Fibroblast of upper back skin (primary cell): Measurements from ENCODE around the gene SP3.
"Not testable (repeated sequence)": the region's sequence is repeated elsewhere in the genome, so short reads cannot be mapped to it uniquely, and the experiment has no call there.

Experiments used
- DNase-seq: peaks from one replicate; pipeline ENCODE4 v3.0.0-alpha.2; 2013

SP3 gene

DNA sequence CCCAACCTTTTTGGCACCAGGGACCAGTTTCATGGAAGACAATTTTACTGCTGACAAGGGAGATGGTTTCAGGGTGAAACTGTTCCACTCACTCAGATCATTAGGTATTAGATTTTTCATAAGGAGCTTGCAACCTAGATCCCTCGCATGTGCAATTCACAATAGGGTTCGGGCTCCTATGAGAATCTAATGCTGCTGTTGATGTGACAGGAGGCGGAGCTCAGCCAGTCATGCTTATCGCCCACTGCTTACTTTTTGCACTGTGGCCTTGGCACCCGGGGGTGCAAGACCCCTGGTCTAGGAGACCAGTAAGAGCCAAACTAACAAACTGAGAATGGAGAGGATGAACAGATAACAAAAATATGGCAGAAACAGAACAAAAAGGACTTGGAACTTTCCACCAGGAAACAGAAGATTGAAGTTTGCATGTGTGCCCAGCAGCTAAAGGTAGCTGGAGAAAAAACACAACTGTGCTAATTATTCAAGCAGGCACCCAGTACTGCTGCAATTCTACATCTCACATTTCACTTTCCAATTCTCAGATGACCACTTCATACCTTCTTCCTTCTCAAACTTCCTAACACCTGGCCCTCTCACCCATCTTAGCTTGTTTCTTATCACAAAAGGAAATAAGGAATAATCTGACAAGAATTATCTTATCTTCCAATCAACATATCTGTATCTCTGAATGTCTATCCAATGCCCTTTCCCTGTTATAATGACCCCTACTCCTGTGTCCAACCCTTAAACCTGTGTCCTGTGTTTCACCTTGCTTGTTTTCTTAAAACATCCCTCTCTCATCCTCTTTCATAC, 24.8 kb downstream of the SP3 start:
- no peak for DNase-seq

DNA sequence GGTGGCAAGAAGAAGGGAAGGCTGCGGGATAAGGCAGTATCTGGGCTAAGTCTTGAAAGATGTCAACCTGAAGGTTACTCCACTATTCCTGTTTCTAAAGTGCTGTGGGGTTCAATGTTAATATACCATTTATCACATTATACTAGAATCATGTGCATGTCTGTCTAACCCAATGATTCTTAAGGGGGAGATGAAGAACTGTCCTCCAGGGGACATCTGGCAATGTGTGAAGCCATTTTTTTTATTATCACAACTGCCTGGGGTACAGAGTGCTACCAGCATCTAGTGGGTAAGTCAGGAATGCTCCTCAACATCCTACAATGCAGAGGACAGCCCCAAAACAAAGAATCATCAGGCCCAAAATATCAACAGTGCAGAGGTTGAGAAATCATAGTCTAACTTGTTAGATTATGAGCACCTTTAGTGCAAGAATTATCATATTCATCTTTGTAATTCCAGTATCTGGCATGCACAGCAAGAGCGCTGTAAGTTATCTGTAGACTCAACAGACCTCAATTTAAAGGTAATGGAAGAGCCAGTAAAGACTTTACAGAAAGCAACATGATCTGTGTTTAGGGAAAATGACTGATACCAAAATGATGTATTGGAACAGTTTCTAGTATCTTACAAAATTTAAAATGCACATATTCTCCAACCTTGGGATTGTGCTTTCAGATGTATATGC, 26.3 kb downstream of the SP3 start:
- no peak for DNase-seq

DNA sequence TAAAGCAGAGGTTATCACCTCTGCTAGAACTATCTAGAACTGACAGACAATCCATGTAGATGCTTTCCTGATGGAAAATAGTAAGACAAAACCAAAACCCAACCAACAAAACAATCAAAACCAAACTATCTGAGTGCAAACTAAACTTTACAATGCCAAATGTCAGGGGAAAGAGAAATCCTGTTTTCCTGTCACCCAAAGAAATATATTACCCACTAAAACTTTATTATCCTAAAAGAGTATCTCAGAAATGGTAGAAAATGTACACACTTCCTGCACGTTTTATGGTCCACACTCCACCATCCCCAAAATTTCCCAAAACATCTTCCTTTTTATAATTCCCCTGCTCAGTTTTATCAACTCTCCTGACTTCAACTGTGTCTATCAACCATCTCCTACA, 29.9 kb downstream of the SP3 start:
- no peak for DNase-seq

DNA sequence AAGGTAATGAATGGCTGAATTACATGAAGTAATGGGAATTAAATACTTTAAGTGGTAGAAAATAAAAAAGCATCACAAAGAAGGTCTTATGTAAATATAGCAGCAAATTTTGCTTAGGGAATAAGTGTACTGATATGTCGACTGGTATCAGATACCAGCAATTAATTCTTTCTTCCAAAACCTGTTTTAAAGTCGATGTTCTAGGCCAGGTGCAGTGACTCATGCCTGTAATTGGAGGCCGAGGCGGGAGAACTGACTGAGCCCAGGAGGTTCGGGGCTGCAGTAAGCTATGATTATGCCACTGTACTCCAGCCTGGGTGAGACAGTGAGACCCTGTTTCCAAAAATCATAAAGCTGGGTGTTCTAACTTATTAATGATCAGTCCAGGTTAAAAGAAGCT, 30.3 kb downstream of the SP3 start:
- no peak for DNase-seq

DNA sequence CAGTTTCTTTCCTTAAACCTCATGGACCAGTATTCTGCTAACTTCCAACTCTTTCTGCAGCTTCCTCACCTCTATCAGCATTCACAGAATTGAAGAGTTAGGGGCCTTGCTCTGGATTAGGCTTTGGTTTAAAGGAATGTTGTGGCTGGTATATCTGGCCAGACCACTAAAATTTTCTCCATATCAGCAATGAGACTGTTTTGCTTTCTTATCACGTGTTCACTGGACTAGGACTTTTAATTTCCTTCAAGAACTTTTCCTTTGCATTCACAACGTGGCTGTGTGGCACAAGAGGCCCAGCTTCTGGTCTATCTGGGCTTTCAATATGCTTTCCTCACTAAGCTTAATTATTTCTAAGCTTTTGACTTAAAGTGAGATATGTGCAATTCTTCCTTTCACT, 33.4 kb downstream of the SP3 start:
- no peak for DNase-seq

DNA sequence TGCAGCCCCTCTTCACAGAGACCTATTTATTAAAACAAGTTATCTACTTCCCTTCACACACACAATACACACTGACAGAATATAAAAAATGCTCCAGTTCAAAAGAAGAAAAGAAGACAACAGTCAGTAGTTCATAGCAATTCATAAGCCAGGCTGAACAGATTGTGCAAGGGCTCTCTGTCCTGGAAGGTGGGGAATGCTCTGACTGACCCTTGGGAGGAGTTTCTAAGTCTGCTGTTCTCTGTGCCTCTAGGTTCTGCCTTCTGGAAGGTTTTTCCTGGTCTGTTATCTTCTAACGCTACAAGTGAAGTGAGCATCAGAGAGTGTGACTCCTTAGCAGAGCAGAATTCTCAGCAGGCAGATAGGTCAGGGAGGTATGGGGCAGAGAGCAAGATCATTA, 35.7 kb downstream of the SP3 start:
- DNase-seq: no peak

DNA sequence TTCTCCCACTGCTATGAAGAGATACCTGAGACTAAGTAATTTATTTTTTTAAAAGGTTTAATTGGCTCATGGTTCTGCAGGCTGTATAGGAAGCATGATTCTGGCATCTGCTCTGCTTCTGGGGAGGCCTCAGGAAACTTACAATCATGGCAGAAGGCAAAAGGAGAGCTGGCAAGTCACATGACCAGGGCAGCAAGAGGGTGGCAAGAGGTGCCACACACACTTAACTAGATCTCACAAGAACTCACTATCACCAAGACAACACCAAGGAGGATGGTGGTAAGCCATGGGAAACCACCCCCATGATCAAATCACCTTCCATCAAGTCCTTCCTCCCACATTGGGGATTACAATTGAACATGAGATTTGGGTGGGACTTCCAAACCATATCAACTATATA, 38.3 kb downstream of the SP3 start:
- no peak for DNase-seq

DNA sequence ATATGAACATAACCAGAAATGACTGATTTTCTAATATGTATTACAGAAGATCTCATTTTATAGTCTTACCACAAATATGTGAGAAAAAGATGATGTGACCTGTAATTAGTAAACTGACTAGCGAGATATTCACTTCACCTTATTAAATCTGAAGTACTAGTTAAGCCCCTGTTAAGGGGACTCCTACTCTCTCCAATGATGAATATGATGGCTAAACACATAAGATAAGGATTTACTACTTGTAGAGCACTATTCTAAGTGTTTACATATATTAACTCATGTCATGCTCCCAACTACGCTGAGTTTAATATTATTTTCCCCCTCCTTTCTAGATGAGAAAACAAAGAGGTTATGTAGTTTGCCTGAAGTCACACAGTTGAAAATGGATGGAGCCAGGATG, 40.9 kb downstream of the SP3 start:
- no peak for DNase-seq

DNA sequence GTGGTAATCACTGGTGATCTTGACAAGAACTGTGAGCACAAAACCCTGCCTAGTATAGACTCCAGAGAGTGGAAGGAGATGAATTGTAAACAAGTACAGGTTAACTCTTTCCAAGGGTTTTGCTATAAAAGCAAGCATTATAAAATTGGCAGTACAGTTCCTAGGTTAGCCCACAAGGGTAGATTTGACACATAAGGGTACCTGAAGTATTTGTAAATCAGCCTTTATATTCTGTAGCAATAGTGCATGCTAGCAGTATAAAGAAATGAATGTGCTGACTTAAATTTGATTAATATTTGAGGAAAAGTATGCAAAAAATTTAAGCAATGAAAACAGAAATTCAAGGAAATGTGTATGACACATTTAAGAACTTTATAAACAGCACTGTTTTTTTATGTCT, 42.4 kb downstream of the SP3 start:
- DNase-seq: peak; percentile 44

DNA sequence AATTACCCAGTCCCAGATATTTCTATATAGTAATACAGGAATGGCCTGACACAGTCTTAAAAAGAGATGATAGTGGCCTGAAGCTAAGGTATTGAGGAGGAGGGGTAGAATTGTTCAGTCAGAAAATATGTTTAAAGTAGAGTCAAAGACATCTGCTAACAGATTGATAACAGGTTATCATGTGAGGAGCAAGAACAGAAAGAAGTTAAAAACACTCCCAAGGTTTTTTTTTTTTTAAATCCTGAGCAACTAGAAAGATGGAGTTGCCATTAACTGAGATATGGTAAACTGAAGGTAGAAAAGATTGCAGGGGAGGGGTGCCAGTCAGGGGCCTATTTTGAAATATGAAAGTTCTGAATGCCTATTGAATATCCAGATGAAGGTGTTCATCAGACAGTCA, 43.1 kb downstream of the SP3 start:
- DNase-seq: no peak

DNA sequence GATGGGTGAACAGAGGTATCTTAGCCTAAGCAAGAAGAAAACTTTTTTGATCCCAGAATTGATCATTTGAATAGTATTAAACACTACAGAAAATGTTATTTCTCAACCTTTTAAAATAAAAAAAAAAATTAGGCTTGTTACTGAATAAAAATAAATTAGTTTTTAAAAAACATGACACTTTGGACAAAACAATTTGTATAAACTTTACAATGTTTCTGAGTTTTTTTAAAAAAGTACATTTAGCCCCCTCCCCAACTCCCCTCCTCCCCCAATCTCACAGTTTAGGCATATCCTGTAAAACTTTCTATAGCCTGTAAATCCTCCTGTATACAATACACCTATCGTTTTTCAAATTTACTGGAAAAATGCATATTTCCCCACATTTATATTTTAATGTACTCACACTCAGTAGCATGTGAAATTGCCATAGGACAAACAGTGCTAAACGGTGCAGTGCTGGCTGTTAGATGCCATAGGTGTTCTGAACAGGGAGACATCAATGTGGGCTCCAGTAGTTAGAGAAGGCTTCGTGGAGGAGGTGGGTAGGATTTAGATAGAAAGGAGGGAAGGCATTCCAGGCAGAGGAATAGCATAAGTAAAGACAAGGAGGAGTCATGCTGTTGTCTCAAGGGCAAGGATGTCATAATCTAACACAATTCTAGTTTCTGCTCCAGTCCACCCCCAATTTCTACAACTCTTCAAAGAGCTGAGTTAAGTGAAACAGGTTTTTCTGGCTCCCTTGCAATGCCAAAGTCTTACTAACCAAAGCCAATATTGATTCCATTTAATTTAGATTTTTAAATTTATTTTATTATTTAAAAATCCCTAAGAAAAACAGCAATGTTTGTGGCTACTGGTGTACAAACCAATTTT, 50.9 kb downstream of the SP3 start:
- DNase-seq: no peak

DNA sequence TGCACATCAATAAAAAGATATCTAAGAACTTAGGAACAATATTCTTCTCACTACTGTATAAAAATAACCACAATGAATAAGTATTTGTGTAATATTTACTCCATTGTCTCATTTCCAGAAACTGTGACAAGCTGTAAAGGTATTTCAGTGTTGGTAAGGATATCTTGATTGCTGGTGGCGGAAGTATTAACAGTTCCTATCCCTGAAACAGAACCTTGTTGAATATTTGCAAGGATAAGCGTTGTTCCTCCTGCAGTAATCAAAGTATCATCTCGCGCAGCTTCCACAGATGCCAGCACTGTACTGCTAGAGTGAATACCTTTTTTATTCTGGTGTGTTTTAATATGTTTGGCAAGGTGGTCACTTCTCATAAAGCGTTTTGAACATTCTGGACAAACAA, 55.3 kb downstream of the SP3 start:
- peak; percentile 10 for DNase-seq

DNA sequence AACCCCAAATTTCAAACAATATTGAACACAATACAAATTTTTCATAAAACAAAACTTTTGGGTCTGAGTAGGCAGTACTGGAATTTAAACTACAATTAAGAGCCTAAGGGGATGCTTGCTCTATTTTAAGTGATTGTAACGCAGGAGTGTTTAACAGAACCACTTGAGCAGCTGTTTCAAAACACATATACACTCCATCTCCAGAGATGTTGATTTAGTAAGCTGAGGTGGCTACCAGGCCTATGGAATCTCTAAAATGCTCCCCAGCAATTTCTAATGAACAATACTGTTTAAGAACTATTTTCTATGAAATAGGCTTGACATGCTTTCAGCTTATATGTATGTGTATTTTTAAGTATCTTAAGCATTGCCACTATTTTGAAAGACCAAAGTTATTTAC, 58.5 kb downstream of the SP3 start:
- no peak for DNase-seq

DNA sequence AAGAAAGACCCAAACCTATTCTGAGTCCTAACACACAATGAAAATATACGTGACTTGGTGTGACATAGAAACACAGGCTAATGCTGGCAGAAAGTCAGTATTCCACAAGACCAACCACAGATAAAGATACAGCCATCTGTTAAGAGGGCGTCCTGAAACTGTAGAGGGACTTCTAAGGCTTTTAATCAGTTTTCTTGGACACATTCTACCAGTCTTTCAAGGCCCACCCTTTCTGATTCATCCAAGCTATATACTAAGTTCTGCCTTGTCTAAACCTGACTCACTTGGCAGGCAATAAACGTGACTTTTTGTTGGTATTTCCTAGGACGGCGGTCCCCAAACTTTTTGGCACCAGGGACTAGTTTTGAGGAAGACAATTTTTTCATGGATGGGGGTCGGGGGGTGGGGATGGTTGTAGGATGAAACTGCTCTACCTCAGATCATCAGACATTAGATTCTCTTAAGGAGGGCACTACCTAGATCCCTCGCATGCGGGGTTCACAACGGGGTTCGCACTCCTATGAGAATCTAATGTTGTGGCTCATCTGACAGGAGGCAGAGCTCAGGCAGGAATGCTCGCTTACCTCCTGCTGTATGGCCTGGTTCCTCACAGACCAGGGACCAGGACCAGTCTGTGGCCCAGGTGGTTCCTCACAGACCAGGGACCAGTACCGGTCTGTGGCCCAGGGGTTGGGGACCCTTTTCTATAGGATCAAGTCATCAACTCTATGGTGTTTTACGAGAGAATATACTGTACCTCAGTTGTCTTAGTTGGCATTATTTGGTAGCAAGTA, 61.4 kb downstream of the SP3 start:
- DNase-seq: peak; percentile 11

DNA sequence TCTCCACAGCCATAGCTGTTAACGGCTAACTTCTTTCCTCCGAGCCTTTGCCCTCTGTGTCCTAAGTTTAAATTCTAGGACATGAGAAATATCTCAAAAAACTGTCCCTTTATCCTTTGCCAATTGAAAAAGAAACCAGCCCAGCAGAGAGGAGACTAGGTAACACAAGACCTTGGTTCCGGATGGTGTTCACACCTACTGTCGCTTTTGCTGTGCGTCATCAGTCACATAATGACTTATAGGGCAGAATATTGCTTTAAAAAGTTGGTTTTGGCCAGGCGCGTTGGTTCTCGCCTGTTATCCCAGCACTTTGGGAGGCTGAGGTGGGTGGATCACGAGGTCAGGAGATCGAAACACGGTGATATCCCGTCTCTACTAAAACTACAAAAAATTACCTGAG, 66.2 kb downstream of the SP3 start:
- no peak for DNase-seq

DNA sequence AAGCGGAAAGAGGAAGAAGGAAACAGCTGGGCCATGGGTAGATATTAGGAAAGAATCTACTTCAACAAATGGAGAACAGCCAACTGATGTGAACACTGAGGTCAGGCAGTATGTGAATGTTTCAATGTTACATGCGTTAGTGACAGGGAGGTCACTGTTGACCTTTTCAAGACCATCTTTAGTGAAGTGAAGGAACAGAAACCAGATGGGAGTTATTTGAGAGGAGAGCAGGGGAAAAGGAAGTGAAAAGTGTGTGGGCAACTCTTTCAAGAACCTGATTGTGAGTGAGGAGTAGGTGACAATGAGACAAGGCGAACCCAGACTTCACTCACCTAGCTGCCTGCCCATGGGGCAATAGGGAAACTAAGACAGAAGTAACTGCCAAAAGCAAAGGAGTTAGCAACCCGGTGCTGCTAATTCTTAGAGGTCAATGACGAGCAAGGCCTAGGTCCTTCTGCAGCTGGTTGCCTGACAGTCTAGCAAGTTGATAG, 67.0 kb downstream of the SP3 start:
- no peak for DNase-seq

DNA sequence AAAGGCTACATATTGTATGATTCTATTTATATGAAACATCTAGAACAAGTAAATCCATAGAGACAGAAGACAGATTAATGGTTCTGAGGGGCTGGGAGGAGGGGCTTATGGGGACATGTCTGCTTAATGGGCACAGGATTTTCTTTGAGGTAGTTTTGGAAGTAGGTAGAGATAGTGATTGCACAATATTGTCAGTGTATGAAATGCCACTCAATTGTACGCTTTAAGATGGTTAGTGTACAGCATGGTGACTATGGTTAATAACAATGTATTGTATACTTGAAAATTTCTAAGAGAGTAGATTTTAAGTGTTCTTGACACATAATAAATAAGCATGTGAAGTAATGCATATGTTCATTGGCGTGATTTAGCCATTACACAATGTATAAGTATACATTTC, 68.4 kb downstream of the SP3 start:
- DNase-seq: no peak

DNA sequence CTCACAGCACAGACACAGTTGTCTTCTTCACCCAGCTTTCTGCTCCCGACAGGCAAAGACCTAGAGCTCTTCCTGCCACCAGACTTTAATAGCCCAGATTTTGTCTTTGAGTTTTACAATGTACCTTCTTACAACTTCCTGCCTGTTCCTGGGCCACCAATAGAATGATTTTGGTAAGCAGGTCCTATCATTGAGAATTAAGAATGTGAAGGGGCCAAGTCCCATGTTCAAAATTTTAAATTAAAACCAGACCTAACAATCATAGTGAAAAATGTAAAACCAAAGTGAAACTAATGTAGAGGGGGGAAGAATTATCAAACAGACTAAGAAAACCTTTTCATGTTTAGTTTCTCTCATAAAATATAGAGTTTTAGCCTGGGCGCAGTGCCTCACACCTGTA, 72.8 kb downstream of the SP3 start:
- DNase-seq: no peak

DNA sequence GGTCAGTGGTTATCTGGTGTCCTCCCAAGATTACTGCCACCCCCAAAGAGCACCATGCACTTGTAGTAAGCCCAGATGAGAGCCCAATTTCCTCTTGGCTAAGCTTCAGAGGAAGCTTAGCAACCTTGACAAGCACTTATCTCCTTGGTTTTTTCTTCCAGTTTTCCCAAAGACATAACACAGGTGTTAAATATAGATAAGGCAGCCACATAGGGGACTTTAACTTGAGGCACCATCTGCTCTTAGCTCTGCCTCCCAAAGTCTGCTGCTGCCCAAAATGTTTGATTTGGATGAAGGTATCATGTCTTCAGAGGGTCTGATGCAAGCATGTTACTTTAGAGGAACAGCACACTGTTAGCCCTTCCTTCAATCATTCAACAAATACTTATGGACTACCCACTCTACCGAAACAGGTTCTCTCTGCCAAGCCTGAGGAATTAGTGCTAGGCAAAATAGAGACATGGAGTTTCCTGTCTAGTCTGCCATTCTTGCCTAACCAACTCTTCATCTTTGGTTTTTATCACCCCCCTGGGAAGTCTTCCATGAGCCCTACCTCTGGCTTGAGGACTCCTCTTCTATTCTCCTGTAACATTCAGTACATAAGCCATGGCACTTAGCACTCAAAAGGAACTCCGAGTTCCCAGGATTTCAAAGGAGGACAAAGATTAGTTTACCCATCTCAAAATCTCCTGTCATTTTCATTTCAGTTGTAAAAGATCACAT, 73.7 kb downstream of the SP3 start:
- DNase-seq: no peak

DNA sequence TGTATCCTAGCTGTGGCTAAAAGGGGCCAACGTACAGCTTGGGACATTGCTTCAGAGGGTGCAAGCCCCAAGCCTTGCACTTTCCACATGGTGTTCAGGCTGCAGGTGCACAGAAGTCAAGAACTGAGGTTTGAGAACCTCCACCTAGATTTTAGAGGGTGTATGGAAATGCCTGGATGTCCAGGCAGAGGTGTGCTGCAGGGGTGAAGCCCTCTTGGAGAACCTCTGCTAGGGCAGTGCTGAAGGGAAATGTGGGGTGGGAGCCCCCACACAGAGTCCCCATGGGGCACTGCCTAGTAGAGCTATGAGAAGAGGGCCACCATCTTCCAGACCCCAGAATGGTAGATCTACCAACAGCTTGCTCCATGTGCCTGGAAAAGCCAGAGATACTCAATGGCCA, 75.7 kb downstream of the SP3 start:
- not testable (repeated sequence) for DNase-seq

DNA sequence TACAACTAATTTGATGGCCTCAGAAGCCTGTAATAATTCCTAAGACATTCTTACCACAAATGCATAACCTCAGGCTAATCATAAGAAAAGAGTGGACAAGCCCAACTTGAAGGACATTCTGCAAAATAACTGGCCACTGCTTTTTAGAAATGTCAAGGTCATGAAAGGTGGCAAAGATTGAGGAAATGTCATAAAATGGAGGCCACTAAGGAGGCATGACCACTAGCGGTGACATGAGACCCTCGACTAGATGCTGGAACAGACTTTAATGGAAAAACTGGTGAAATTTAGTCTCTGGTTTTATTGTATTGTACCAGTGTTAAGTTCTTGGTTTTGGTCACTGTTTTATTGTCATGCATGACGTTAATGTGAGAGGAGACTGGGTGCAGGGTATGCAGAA, 78.6 kb downstream of the SP3 start:
- no peak for DNase-seq
